ENCODE measurements around the gene RGS6.

RGS6 gene

GRCh38 chr14:72053651-72054050, 121.4 kb downstream of the RGS6 start:
- no peaks in the 10 kb centered on the region for H3K36me3 ChIP-seq (ENCODE audit: insufficient read depth, insufficient read length, low read length)
- H3K4me1 ChIP-seq (ENCODE audit: insufficient read depth, insufficient read length) = no peaks in the 10 kb centered on the region
- H3K27me3 ChIP-seq (ENCODE audit: insufficient read depth, insufficient read length) = no peaks in the 10 kb centered on the region
- DNase-seq (ENCODE audit: low read depth, low spot score) = no peak
- no peaks in the 10 kb centered on the region for H3K9me3 ChIP-seq (ENCODE audit: insufficient read depth, low read length)
- TF ChIP-seq SUZ12 (IDR thresholded peaks at IDR 0.05; ENCODE audit: extremely low read depth, insufficient read depth, insufficient read length) (no peak), YY1 (IDR thresholded peaks at IDR 0.05; ENCODE audit: insufficient read depth, insufficient read length) (no peak), ZNF274 (IDR thresholded peaks at IDR 0.05; ENCODE audit: low read depth, low read length) (no peak)
- H3K4me3 ChIP-seq (ENCODE audit: insufficient read length, low read depth) = no peak overlapping the region
- no peak overlapping the region for H3K9ac ChIP-seq (ENCODE audit: insufficient read length, low read depth)

GRCh38 chr14:72054911-72055310, 122.7 kb downstream of the RGS6 start:
- Histone ChIP-seq H3K4me3 (ENCODE audit: insufficient read length, low read depth) (no peak overlapping the region), H3K4me1 (ENCODE audit: insufficient read depth, insufficient read length) (no peaks in the 10 kb centered on the region), H3K27me3 (ENCODE audit: insufficient read depth, insufficient read length) (no peaks in the 10 kb centered on the region), H3K9ac (ENCODE audit: insufficient read length, low read depth) (no peak overlapping the region), H3K9me3 (ENCODE audit: insufficient read depth, low read length) (no peaks in the 10 kb centered on the region), H3K36me3 (ENCODE audit: insufficient read depth, insufficient read length, low read length) (no peaks in the 10 kb centered on the region)
- no peak for DNase-seq (ENCODE audit: low read depth, low spot score)
- no peak for TF ChIP-seq SUZ12 (IDR thresholded peaks at IDR 0.05; ENCODE audit: extremely low read depth, insufficient read depth, insufficient read length)
- no peak for TF ChIP-seq ZNF274 (IDR thresholded peaks at IDR 0.05; ENCODE audit: low read depth, low read length)
- no peak for TF ChIP-seq YY1 (IDR thresholded peaks at IDR 0.05; ENCODE audit: insufficient read depth, insufficient read length)

GRCh38 chr14:72057701-72058285, 125.6 kb downstream of the RGS6 start:
- Histone ChIP-seq H3K27me3 (ENCODE audit: insufficient read depth, insufficient read length) (no peaks in the 10 kb centered on the region), H3K4me1 (ENCODE audit: insufficient read depth, insufficient read length) (no peaks in the 10 kb centered on the region), H3K9me3 (ENCODE audit: insufficient read depth, low read length) (no peaks in the 10 kb centered on the region), H3K4me3 (ENCODE audit: insufficient read length, low read depth) (no peak overlapping the region), H3K9ac (ENCODE audit: insufficient read length, low read depth) (no peak overlapping the region), H3K36me3 (ENCODE audit: insufficient read depth, insufficient read length, low read length) (no peaks in the 10 kb centered on the region)
- TF ChIP-seq ZNF274 (IDR thresholded peaks at IDR 0.05; ENCODE audit: low read depth, low read length) (no peak), SUZ12 (IDR thresholded peaks at IDR 0.05; ENCODE audit: extremely low read depth, insufficient read depth, insufficient read length) (no peak), YY1 (IDR thresholded peaks at IDR 0.05; ENCODE audit: insufficient read depth, insufficient read length) (no peak)
- DNase-seq (ENCODE audit: low read depth, low spot score) = no peak

- H3K9ac ChIP-seq (ENCODE audit: insufficient read length, low read depth) = no peak overlapping the region
- H3K36me3 ChIP-seq (ENCODE audit: insufficient read depth, insufficient read length, low read length) = no peaks in the 10 kb centered on the region
- no peaks in the 10 kb centered on the region for H3K9me3 ChIP-seq (ENCODE audit: insufficient read depth, low read length)
- H3K4me1 ChIP-seq (ENCODE audit: insufficient read depth, insufficient read length) = no peaks in the 10 kb centered on the region
- no peak for DNase-seq (ENCODE audit: low read depth, low spot score)
- no peak overlapping the region for H3K4me3 ChIP-seq (ENCODE audit: insufficient read length, low read depth)
- H3K27me3 ChIP-seq (ENCODE audit: insufficient read depth, insufficient read length) = no peaks in the 10 kb centered on the region
- TF ChIP-seq SUZ12 (IDR thresholded peaks at IDR 0.05; ENCODE audit: extremely low read depth, insufficient read depth, insufficient read length) (no peak), ZNF274 (IDR thresholded peaks at IDR 0.05; ENCODE audit: low read depth, low read length) (no peak), YY1 (IDR thresholded peaks at IDR 0.05; ENCODE audit: insufficient read depth, insufficient read length) (no peak)
These were observed 128.2 kb downstream of the RGS6 start for GRCh38 chr14:72060460-72060859.

- no peaks in the 10 kb centered on the region for H3K4me1 ChIP-seq (ENCODE audit: insufficient read depth, insufficient read length)
- no peak for DNase-seq (ENCODE audit: low read depth, low spot score)
- TF ChIP-seq YY1 (IDR thresholded peaks at IDR 0.05; ENCODE audit: insufficient read depth, insufficient read length) (no peak), ZNF274 (IDR thresholded peaks at IDR 0.05; ENCODE audit: low read depth, low read length) (no peak)
- no peaks in the 10 kb centered on the region for H3K36me3 ChIP-seq (ENCODE audit: insufficient read depth, insufficient read length, low read length)
- H3K9me3 ChIP-seq (ENCODE audit: insufficient read depth, low read length) = no peaks in the 10 kb centered on the region
- H3K27me3 ChIP-seq (ENCODE audit: insufficient read depth, insufficient read length) = no peaks in the 10 kb centered on the region
- H3K9ac ChIP-seq (ENCODE audit: insufficient read length, low read depth) = no peak overlapping the region
- no peak overlapping the region for H3K4me3 ChIP-seq (ENCODE audit: insufficient read length, low read depth)
These were observed 128.7 kb downstream of the RGS6 start for GRCh38 chr14:72060917-72061316.

GRCh38 chr14:72061718-72062117, 129.5 kb downstream of the RGS6 start:
- no peaks in the 10 kb centered on the region for H3K27me3 ChIP-seq (ENCODE audit: insufficient read depth, insufficient read length)
- no peak for DNase-seq (ENCODE audit: low read depth, low spot score)
- H3K4me1 ChIP-seq (ENCODE audit: insufficient read depth, insufficient read length) = no peaks in the 10 kb centered on the region
- no peaks in the 10 kb centered on the region for H3K36me3 ChIP-seq (ENCODE audit: insufficient read depth, insufficient read length, low read length)
- no peak for TF ChIP-seq YY1 (IDR thresholded peaks at IDR 0.05; ENCODE audit: insufficient read depth, insufficient read length)
- no peak for TF ChIP-seq SUZ12 (IDR thresholded peaks at IDR 0.05; ENCODE audit: extremely low read depth, insufficient read depth, insufficient read length)
- no peak for TF ChIP-seq ZNF274 (IDR thresholded peaks at IDR 0.05; ENCODE audit: low read depth, low read length)
- no peaks in the 10 kb centered on the region for H3K9me3 ChIP-seq (ENCODE audit: insufficient read depth, low read length)
- H3K9ac ChIP-seq (ENCODE audit: insufficient read length, low read depth) = no peak overlapping the region
- no peak overlapping the region for H3K4me3 ChIP-seq (ENCODE audit: insufficient read length, low read depth)

- no peak overlapping the region for H3K9ac ChIP-seq (ENCODE audit: insufficient read length, low read depth)
- DNase-seq (ENCODE audit: low read depth, low spot score) = no peak
- H3K36me3 ChIP-seq (ENCODE audit: insufficient read depth, insufficient read length, low read length) = no peaks in the 10 kb centered on the region
- no peaks in the 10 kb centered on the region for H3K27me3 ChIP-seq (ENCODE audit: insufficient read depth, insufficient read length)
- no peaks in the 10 kb centered on the region for H3K4me1 ChIP-seq (ENCODE audit: insufficient read depth, insufficient read length)
- no peak overlapping the region for H3K4me3 ChIP-seq (ENCODE audit: insufficient read length, low read depth)
- TF ChIP-seq ZNF274 (IDR thresholded peaks at IDR 0.05; ENCODE audit: low read depth, low read length) = no peak
- TF ChIP-seq SUZ12 (IDR thresholded peaks at IDR 0.05; ENCODE audit: extremely low read depth, insufficient read depth, insufficient read length) = no peak
- no peak for TF ChIP-seq YY1 (IDR thresholded peaks at IDR 0.05; ENCODE audit: insufficient read depth, insufficient read length)
- no peaks in the 10 kb centered on the region for H3K9me3 ChIP-seq (ENCODE audit: insufficient read depth, low read length)
These were observed 131.6 kb downstream of the RGS6 start for GRCh38 chr14:72063761-72064282.
